Measurements from ENCODE around the gene CCNY.
"Not testable (repeated sequence)": the region's sequence is repeated elsewhere in the genome, so short reads cannot be mapped to it uniquely, and the experiment has no call there.

Gene CCNY

GRCh38 chr10:35334297-35334696 is 2.0 kb upstream of the CCNY start:
- DNase-seq (ENCODE audit: low spot score), result no peak

- DNase-seq (ENCODE audit: low spot score), result no peak
These were observed 901 bp upstream of the CCNY start for GRCh38 chr10:35335133-35336083.

DNA sequence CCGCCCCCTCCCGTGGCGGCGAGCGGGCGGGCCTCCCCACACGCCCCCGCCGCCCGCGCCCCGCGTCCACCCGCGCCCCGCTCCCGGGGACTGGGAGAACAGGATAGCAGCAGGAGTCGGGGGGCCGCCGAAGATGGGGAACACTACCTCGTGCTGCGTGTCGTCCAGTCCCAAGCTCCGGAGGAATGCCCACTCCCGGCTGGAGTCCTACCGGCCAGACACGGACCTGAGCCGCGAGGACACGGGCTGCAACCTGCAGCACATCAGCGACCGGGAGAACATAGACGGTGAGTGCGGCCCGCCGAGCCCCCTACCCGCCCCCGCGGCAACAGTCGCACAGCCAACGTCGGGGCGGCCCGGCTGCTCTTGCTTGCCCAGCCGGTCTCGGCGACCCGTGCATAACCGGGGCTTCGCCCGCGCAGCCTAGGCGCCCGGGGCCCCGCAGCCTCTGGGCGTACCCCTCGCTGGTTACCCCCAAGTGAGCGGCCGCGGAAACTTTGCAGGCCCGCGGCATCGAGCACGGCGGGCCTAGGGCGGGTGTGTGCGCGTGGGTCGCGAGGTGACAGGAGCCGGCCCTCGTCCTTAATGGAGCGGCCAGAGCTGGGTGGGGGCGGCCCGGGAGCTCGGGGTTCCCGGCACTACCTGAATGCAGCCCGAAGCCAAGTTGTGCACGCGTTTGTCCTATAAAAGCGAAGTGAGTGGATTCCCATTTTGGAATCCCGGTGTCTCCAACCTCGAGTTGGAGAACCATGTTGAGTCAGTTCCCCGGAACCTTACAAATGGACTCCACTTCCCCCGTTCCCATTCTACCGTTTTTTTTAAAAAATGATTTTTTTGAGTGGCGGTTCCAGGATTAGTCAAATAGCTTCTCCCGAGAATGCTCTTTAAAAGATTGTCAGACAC is 863 bp downstream of the CCNY start:
- peak; percentile 65 for DNase-seq (ENCODE audit: low spot score)

DNA sequence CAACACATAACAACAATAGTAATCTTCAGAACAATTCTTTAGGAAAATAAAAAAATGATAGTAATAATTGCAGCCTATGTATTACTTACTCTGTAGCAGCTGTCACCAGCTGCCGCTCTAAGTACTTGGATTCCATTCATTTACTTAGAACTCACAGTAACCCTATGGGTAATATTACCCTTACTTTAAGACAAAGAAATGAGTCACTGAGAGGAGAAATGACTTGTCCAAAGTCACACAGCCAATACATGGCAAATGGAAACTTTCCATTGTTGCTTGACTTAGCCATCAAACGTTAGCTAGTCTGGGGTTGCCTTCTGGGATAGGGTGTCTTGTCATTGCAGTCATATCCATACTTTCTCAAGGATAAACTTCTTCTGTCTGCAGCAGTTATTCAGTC is 3.6 kb downstream of the CCNY start:
- no peak for DNase-seq (ENCODE audit: low spot score)

GRCh38 chr10:35340975-35341374 is 4.7 kb downstream of the CCNY start:
- DNase-seq (ENCODE audit: low spot score), result no peak

- DNase-seq (ENCODE audit: low spot score), result no peak
These were observed 5.2 kb downstream of the CCNY start for GRCh38 chr10:35341521-35341920.

GRCh38 chr10:35342183-35342753 is 6.0 kb downstream of the CCNY start:
- DNase-seq (ENCODE audit: low spot score), result no peak

GRCh38 chr10:35343739-35344138 is 7.4 kb downstream of the CCNY start:
- DNase-seq (ENCODE audit: low spot score), result no peak

DNA sequence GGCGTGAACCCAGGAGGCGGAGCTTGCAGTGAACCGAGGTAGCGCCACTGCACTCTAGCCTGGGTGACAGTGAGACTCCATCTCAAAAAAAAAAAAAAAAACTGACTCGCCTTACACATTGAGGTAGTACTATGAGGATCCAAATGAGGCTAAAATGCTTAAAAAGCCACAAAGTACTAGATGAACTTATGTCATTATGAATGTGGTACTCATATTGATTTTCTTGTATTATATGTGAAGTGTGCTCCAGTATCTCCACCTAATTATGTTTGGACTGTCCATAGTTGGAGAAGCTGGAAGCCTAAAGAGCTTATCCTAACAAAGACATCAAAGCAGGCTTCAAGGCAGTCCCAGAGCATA is 9.1 kb downstream of the CCNY start:
- DNase-seq (ENCODE audit: low spot score), result no peak

DNA sequence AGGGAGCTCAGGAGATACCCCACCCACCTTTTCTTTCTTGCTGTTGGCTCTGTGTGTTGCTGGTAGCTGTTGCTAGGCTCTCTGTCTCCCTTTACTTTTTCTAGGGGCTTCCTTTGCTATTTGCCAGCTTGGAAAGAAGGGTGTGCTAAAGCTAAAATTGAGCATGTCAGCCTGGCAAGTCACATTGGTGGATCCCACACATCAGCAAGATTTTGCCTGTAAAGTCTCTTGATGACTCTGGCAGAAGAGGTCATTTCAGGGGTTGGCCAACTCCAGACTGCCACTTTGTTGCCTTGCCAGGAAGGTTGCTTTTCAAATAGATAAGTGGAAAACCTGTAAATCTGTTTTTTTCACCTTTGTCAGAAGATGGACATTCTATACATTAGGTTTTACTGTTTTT is 9.9 kb downstream of the CCNY start:
- no peak for DNase-seq (ENCODE audit: low spot score)

DNA sequence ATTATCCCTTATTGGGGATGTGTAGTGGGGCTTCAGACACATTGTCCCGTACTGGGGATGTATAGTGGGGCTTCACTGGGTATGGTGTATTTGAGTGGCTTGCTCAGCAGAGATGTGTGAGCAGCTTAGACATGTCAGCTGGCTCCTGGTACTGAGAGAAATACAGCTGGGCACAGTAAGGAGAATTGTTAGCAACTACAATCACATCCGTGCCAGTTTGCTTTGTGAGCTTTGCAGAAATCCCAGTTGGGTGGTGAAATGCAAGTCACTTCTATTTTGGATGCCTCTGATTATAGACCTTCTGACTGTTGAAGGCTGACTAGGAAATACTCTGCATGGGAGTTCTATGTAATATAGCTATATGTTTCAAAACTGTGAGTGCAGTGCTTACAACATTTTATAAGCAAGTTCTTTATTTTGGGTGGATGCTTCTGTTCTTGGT is 10.8 kb downstream of the CCNY start:
- no peak for DNase-seq (ENCODE audit: low spot score)

- no peak for DNase-seq (ENCODE audit: low spot score)
These were observed 11.7 kb downstream of the CCNY start for GRCh38 chr10:35347899-35348608.

DNA sequence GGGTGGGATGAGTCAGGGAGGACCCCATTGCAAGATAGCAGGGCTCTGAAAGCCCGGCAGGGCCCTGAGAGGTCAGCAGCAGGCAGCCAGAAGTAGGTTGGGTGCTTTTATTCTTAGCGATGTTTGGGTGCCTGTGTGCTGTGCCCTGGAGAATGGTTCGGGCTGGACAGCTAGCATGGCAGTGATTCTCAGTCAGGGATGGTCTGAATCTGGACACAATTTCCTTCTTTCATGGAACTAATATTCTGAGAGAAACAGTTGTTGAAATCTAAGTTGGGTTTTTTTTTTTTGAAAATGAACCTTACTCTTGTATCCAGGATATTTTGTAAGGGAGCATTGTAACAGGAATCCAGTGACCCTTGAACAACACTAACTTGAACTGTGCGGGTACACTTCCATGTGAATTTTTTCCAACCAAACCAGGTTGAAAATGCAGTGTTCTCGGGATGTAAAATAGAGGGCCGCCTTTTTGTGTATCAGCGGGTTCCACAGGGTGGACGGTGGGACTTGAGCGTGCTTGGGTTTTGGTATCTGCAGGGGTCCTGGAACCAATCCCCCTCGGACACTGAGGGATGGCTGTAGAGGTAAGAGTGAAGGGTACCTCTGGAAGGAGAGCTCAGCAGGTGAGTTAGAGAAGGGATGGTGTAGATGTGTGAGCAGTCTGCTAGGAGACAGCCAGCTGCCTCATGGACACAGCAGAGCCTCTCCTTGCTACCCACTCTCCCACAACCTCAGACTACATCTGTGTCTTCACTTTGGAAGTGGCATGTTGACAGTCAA is 12.5 kb downstream of the CCNY start:
- no peak for DNase-seq (ENCODE audit: low spot score)

GRCh38 chr10:35349389-35349915 is 13.1 kb downstream of the CCNY start:
- no peak for DNase-seq (ENCODE audit: low spot score)

GRCh38 chr10:35351021-35351420 is 14.7 kb downstream of the CCNY start:
- DNase-seq (ENCODE audit: low spot score), result no peak

DNA sequence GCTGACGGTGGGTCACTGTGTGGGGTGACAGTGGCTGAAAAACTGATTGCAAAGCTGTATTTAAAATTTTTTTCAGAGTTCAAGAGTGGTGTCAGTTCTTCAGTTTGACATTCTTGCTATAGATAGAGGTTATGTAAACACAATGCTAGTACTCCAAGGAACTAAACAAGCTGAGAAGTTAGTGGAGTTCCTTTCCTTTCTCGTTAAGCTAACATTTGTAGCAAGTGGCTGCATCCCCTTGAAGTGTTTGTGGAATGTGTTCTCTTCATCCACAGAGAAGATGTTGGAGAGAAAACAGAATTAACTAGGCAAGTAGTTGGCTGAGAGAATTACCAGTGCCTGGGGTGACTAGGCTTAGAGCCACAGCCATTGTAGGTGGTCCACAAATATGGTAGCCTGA is 15.8 kb downstream of the CCNY start:
- DNase-seq (ENCODE audit: low spot score), result no peak

GRCh38 chr10:35352512-35352911 is 16.2 kb downstream of the CCNY start:
- no peak for DNase-seq (ENCODE audit: low spot score)

- DNase-seq (ENCODE audit: low spot score), result no peak
These were observed 17.1 kb downstream of the CCNY start for GRCh38 chr10:35353395-35353794.

- DNase-seq (ENCODE audit: low spot score), result no peak
These were observed 17.5 kb downstream of the CCNY start for GRCh38 chr10:35353805-35354204.

GRCh38 chr10:35354257-35354656 is 17.9 kb downstream of the CCNY start:
- not testable (repeated sequence) for DNase-seq (ENCODE audit: low spot score)
